ENCODE measurements around the gene IGSF8. TPM values are rescaled to one million over a fixed set of nuclear protein-coding genes. Genes with fewer than 3 reads are reported as not detected.

IGSF8 gene
- total and polyA plus RNA-seq, 2 experiments from 2014 or later = 29.1 to 32.2 TPM

DNA sequence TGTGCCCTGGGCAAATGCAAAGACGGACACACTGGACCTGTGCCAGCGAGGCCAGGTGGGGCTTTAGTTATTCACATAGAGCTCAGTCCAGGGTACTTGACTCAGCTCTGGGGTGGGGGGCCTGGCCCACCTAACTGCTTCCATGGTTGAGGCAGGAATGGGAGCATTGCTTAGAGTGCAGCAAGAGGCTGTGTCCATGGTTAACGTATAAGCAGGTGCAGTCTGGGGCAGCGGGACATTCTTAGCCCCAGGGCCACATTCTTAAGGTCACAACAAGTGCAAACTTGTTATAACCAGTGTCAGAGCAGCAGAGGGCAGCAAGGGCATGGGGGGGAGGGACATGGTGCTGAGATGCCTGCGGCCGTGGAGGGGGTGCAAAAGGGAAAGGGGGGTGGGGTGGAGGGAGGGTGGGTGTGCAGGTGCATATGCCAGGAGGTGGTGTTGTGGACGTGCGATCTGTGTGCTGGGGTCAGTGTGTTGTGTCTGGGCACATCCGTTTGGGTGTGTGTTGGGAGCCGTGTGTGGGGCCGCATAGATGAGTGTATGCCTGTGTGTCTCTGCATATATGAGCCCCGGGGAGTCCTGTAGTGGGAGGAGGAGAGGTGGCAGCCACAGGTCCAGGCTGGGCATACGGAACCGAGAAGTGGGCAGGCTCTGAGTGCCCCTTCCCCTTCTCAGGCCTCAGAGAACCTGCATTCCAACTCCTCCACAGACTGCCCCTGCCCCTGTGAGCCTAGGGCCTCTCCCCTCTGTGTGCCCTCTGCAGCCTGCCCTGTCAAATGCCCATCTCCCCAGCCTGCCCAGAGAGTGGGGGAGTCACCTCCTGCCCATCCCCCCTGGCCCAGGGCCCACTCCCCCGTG lies 36.8 kb downstream of the IGSF8 start:
- no peaks in the 10 kb centered on the region for H3K9me3 ChIP-seq (ENCODE audit: low read depth)
- no peak overlapping the region for H3K4me3 ChIP-seq
- no peaks in the 10 kb centered on the region for H3K36me3 ChIP-seq
- TF ChIP-seq, protein P1, sequence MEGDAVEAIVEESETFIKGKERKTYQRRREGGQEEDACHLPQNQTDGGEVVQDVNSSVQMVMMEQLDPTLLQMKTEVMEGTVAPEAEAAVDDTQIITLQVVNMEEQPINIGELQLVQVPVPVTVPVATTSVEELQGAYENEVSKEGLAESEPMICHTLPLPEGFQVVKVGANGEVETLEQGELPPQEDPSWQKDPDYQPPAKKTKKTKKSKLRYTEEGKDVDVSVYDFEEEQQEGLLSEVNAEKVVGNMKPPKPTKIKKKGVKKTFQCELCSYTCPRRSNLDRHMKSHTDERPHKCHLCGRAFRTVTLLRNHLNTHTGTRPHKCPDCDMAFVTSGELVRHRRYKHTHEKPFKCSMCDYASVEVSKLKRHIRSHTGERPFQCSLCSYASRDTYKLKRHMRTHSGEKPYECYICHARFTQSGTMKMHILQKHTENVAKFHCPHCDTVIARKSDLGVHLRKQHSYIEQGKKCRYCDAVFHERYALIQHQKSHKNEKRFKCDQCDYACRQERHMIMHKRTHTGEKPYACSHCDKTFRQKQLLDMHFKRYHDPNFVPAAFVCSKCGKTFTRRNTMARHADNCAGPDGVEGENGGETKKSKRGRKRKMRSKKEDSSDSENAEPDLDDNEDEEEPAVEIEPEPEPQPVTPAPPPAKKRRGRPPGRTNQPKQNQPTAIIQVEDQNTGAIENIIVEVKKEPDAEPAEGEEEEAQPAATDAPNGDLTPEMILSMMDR (IDR thresholded peaks at IDR 0.05; ENCODE audit: low read depth, low read length) = no peak
- peak in 1 of 2 donors; percentile 48 for DNase-seq (ENCODE audit: low read depth in 1 of 2, low spot score in 1 of 2)
- H3K4me1 ChIP-seq (ENCODE audit: low read depth) = peaks cover 10% of the 10 kb centered on the region
- no peaks in the 10 kb centered on the region for H3K27me3 ChIP-seq
- no peak overlapping the region for H3K27ac ChIP-seq

DNA sequence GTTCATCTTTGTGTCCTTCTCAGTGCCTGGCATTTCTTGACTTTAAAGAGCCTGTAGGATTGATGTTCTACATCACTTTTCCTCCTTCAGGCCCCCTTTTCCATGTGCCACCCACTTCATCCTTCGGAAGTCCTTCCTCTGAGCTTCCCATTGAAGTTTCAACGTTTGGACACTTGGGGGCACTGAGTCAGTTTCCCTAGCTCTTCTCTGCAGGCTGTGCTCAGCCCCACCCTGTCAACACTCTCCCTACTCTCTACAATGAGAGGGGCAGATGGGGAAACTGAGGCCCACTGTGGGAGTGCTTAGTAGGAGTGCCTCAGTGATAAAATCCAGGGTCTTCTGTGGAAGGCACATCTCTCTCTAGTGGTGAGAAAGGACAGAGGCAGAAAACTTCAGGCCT lies 40.3 kb downstream of the IGSF8 start:
- no peaks in the 10 kb centered on the region for H3K36me3 ChIP-seq
- H3K4me1 ChIP-seq (ENCODE audit: low read depth) = peaks cover 10% of the 10 kb centered on the region
- H3K27ac ChIP-seq = no peak overlapping the region
- peaks cover under 1% of the 10 kb centered on the region for H3K27me3 ChIP-seq
- TF ChIP-seq, protein P1 (IDR thresholded peaks at IDR 0.05; ENCODE audit: low read depth, low read length) = peak; percentile 36
- H3K9me3 ChIP-seq (ENCODE audit: low read depth) = no peaks in the 10 kb centered on the region
- DNase-seq (ENCODE audit: low read depth in 1 of 2, low spot score in 1 of 2) = peak in 1 of 2 donors; percentile 18
- no peak overlapping the region for H3K4me3 ChIP-seq

DNA sequence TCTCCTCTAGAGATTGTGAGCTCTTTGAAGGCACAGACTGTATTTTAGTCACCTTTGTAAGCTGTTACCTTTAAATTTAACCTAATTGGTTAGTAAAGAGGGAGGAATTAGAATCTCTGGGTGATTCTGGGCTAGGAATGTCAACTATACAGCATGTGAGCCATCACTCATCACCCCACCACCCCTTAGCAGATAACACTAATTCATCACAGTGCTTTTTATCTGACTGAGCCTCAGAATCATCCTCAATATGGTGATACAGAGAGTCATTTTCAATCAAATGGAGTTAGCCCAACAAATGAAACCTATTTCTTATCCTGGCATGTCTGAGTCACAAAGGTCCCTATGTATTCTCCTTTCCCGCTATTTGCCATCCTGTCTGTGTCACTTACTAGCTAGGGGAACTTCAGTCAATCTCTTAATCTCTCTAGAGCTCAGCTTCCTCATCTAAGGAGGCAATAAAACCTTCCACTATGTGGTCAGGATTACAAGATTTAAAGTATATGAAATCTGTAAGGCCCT lies 41.7 kb downstream of the IGSF8 start:
- Histone ChIP-seq H3K27me3 (peaks cover 11% of the 10 kb centered on the region), H3K4me1 (ENCODE audit: low read depth) (peaks cover 6% of the 10 kb centered on the region), H3K4me3 (no peak overlapping the region), H3K27ac (no peak overlapping the region), H3K9me3 (ENCODE audit: low read depth) (no peaks in the 10 kb centered on the region), H3K36me3 (no peaks in the 10 kb centered on the region)
- TF ChIP-seq, protein P1 (IDR thresholded peaks at IDR 0.05; ENCODE audit: low read depth, low read length) = no peak
- DNase-seq (ENCODE audit: low read depth in 1 of 2, low spot score in 1 of 2) = no peak

DNA sequence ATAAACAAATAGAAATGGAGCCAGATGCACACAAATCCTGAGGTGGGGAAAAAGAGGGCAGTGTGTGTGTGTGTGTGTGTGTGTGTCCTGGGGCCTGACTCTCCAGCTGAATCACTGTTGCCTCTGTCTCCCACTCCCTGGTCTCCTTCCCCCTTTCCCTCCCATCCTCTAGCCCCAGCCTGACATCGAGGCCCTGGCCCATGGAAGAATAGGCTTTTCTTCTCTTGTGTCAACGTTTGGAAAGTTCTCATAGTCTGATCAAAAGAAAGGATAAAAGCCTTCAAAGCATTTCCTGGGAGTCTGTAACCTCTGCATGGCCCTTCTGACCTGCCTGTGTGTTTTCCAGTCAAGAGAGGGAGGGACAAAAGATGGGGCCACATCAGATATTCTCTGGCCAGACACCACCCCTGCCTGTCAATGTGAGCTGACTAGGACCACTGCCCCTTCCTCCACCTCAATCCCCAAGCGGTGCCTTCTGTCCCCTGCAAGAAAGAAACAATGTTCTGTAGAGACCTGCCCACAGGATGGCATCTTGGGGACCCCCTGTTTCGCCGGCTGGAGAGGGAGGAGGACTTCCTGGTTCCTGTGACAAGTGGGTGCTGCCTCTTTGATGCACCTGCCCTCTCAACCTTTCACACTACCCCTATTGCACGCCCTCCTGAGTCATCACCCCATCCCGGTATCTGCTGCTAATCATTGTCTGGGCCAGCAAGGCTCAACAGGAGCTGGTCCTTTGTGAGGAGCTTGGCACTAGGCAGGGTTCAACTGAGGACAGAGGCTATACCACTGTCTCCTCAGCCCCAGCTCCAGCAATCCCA lies 44.7 kb downstream of the IGSF8 start:
- H3K4me3 ChIP-seq = no peak overlapping the region
- H3K27me3 ChIP-seq = peaks cover 11% of the 10 kb centered on the region
- DNase-seq (ENCODE audit: low read depth in 1 of 2, low spot score in 1 of 2) = no peak
- TF ChIP-seq, protein P1 (IDR thresholded peaks at IDR 0.05; ENCODE audit: low read depth, low read length) = no peak
- no peaks in the 10 kb centered on the region for H3K36me3 ChIP-seq
- no peaks in the 10 kb centered on the region for H3K9me3 ChIP-seq (ENCODE audit: low read depth)
- H3K27ac ChIP-seq = no peak overlapping the region
- no peaks in the 10 kb centered on the region for H3K4me1 ChIP-seq (ENCODE audit: low read depth)

DNA sequence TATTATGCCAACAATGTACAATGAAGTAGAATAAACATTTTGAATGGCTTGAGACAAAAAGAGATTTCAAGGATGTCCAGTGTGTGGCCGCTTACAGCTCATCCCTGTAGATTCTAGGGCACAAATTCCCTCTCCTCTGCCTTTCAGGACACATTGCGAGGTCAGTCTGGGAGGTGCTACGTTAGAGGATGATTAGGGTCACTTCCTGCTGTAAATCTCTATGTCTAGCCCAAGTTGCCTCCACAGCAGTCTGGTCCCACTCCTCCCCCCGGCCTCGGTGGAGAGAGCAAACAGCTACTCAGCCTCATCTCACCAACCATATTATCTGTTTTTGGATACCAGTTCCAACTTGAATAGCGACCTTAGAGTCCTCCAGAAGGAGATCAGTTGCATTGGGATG lies 45.5 kb downstream of the IGSF8 start:
- no peak for DNase-seq (ENCODE audit: low read depth in 1 of 2, low spot score in 1 of 2)
- TF ChIP-seq, protein P1 (IDR thresholded peaks at IDR 0.05; ENCODE audit: low read depth, low read length) = no peak
- Histone ChIP-seq H3K27me3 (peaks cover 11% of the 10 kb centered on the region), H3K9me3 (ENCODE audit: low read depth) (no peaks in the 10 kb centered on the region), H3K4me1 (ENCODE audit: low read depth) (no peaks in the 10 kb centered on the region), H3K27ac (no peak overlapping the region), H3K36me3 (no peaks in the 10 kb centered on the region), H3K4me3 (no peak overlapping the region)
